ENCODE data around the gene MRGPRD. TPM values are rescaled to one million over a fixed set of nuclear protein-coding genes. Genes with fewer than 3 reads are reported as not detected.

Gene MRGPRD
- total and polyA plus RNA-seq, 10 of the 15 experiments (the other 5 are each of a cell fraction or from before 2014, with no cell fraction given): not detected

- DNase-seq (ENCODE audit: low read depth, low spot score) (no peak), FAIRE-seq (no peak), ATAC-seq (no peak)
- Histone ChIP-seq H3K36me3 (ENCODE audit: control insufficient read depth in 2 of 2, insufficient read depth in 2 of 2, low read length in 1 of 2) (no peaks in the 10 kb centered on the region), H3K27me3 (replicated peaks in 1 of 2; ENCODE audit: control insufficient read depth in 2 of 2, insufficient read depth in 2 of 2, low read length in 1 of 2) (0 out of 4 replicates have a peak, but pooled peaks cover 0 to 3% of the 10 kb centered on the region in 2 experiments), H4K20me1 (ENCODE audit: control insufficient read depth, insufficient read depth) (no peaks in the 10 kb centered on the region), H3K27ac (ENCODE audit: control insufficient read depth, insufficient read depth) (no peak overlapping the region), H3K79me2 (ENCODE audit: control insufficient read depth, insufficient read depth, low read length) (no peaks in the 10 kb centered on the region), H2AFZ (ENCODE audit: control insufficient read depth, low read depth, low read length) (no peak overlapping the region), H3K9ac (ENCODE audit: control insufficient read depth, insufficient read depth, low read length) (no peak overlapping the region), H3K4me2 (ENCODE audit: control insufficient read depth, insufficient read depth) (no peak overlapping the region), H3K4me3 (no peak overlapping the region), H3K9me3 (replicated peaks; ENCODE audit: control insufficient read depth, insufficient read depth, low read length) (no peaks in the 10 kb centered on the region), H3K4me1 (ENCODE audit: control insufficient read depth, insufficient read depth, low read length) (no peaks in the 10 kb centered on the region)
- intact Hi-C loops (cut with micrococcal nuclease; ENCODE audit: unreplicated experiment) (no loop called here), in situ Hi-C loops (cut with MboI) (no loop called here)
- RAD21 ChIA-PET (ENCODE audit: unreplicated experiment): no interaction called here
- POLR2A ChIA-PET: no interaction called here
- CTCF ChIA-PET: no interaction called here
- 11% methylated on average over 6 of the region's 6 CpGs for WGBS (ENCODE audit: insufficient coverage, insufficient replicate concordance, low lambda C conversion rate, missing lambda C conversion rate)
- BruUV-seq (replicated peaks): no TSS peak
- TF ChIP-seq CBFB (IDR thresholded peaks at IDR 0.05; ENCODE audit: low read depth) (no peak), IRF5 (IDR thresholded peaks at IDR 0.05; ENCODE audit: borderline replicate concordance) (no peak), ESRRA (IDR thresholded peaks at IDR 0.05; ENCODE audit: low read length) (no peak), SP1 (IDR thresholded peaks at IDR 0.05; ENCODE audit: low read depth, low read length) (no peak), NR2C1 (IDR thresholded peaks at IDR 0.05) (no peak), SUPT20H (IDR thresholded peaks at IDR 0.05; ENCODE audit: borderline replicate concordance, control insufficient read depth, low read depth, low read length) (no peak), CTCF (IDR thresholded peaks at IDR 0.05 in 2 of 3, conservative IDR thresholded peaks at IDR 0.05 in 1 of 3; ENCODE audit: control insufficient read depth in 2 of 3, extremely low read depth in 1 of 3, insufficient read depth in 1 of 3, low read depth in 3 of 3, low read length in 3 of 3) (no peak), CREM (IDR thresholded peaks at IDR 0.05; ENCODE audit: low read depth) (no peak), SUZ12 (IDR thresholded peaks at IDR 0.05; ENCODE audit: unreplicated experiment) (no peak), SIX5 (IDR thresholded peaks at IDR 0.05; ENCODE audit: low read depth, low read length, severe bottlenecking) (no peak), YY1 (IDR thresholded peaks at IDR 0.05; ENCODE audit: low read depth, low read length) (no peak)
- SMC1A ChIA-PET (ENCODE audit: uncharacterized antibody, unreplicated experiment): no interaction called here
Measured at GRCh38 chr11:68994894-68995285, 14.1 kb upstream of the MRGPRD start.

Measured in GM12878 (cell line).